Measurements from ENCODE around the gene FREY1.

FREY1 gene

DNA sequence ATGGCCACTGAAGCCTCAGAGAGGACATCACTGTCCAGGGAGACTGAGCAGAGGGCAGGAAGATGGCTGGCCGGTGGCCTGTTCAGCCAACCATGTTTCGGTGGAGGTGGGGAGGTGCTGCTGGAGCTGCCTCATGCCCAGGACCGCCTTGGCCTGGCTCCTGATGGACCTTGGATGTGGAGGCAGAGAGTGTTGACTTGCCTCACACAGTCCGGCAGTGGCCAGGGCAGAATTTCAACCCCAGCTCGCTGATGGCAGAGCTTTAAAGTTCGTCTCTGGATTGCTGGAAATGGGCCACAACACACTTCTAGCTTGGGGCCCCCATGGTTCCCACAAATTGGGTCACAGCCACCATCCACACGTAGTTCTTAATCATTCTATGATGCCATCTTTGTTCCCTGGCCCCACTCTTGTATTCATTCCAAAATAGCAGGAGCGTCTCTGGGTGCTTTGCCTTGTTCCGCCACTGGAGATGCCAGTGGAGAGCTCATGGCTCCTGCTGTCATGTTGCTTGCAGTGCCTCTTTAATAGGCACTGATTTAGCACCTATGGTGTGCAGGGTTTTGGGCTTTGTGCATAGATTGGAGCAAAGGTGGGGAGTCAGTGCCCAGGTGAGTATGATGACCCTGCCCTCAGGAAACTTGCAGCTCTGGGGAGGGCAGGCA, 16.1 kb downstream of the FREY1 start:
- no peak for DNase-seq

DNA sequence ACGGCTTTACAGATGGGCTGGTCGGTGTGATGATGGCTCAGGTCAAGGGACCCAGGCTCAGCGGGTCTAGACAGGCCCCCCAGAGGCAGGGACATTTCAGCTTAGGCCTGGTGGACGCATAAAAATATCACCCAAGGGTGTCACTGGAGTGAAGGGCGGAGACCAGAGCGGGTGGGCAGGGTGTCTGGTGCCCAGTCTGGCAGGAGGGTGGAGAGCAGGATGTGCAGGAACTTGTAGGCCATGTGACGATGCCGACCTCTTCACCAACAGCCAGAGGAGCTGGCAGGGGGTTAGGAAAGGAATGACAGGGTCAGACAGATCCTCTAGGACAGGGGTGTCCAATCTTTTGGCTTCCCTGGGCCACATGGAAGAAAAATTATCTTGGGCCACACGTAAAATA, 17.1 kb downstream of the FREY1 start:
- DNase-seq, result no peak

DNA sequence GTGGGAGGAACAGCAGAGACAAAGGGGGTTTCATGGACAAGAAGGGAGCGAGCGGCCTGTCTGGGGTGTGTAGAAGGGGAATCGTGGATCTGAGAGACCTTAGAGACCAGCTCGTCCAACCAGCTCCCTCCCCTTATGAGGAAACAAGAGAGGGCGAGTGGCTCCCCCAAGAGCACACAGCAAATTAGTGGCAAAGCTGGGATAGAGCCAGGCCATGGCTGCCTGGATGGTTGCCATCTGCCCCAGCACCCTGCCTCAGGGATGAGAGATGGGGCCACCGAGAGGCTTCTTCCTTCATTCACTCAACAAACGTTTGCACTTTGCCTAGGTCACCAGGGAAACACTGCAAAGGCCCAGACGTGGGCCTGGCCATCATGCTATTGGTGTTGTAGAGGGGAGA, 17.5 kb downstream of the FREY1 start:
- no peak for DNase-seq

DNA sequence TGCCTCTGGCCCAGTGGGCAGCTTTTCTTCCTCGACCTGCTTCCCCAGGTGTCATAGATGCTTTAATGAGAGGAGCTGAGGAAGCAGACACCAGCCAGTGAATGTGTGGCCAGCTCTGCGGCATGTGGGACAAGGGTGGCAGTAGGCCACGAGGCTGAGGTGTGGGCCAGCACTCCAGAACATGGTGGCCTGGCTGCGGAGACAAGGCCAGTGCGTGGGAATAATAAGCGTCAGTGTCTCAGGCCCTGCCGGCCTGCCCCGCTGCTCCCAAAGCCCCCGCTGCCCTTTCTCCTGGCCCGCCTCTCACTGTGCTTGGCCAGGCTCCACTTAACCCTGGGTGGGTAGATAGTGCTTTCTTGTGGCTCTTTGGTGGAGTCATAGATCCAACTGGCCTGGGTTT, 19.5 kb downstream of the FREY1 start:
- DNase-seq, result no peak

DNA sequence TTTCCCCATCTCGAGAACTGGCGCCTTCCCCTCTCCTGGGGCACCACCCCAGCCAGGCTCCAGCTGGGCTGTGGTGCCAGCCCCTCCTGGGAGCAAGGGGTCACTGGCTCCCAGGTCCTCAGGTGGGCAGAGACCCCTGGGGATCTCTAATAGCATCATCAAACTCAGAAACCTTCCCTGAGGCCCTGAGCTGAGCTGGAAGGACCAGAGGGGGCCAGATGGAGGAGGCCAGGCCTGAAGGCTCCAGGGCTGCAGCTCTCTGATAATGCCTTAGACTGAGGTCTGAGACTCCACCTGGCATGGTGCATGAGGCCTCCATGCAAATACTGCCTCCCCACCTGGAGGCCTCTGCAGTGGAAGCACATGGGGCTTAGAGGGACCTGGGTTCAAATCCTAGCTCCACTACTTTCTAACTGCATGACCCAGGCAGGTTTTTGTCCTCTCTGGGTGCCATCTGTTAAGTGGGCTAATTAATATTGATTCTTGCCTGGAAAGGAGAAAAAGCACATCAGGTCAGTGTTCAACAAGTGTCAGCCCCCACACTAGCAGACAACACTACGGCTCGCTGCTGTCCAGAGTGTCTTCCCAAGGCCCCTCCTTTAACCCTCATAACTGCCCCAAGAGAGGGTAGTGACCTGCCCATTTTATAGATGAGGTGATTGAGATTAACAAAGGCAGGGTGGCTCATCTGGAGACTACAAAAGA, 20.1 kb downstream of the FREY1 start:
- DNase-seq, result no peak

DNA sequence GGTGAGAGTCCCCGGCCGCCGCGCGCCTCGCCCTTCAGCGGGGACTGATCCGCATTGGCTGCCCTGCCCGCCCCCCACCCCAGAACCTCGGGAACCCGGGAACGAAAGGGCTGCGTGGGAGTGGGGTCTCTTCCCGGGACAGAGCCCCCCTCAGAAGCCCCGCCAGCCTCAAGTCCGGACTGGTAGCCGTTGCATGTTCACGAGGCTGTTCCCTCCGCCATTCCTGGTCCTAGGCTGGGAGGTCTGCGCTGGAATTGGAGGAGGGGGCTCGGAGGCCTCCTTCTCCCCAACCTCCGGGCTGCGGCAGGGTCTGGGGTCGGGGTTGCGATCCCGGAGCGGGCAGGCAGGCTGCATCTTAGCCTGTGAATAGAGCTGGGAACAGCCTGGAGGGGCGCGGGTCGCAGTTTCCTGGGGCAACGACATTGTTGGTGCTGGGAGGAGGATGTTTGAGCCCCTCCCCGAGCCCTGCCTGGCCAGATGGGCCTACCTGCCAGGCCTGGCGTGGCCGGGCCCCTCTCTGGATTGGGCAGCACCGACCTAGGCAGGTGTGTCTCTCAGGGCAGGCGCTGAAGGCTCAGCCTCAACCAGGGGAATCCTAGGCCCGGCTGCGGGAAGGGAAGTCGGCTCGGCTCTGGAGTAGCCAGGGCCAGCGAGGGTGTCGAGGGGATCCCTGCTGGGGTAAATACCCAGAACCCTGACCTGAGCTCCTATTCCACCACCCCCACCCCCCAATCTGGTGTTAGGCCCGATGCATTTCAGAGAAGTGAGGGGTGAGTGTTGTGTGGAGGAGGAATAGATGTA, 20.9 kb downstream of the FREY1 start:
- no peak for DNase-seq

DNA sequence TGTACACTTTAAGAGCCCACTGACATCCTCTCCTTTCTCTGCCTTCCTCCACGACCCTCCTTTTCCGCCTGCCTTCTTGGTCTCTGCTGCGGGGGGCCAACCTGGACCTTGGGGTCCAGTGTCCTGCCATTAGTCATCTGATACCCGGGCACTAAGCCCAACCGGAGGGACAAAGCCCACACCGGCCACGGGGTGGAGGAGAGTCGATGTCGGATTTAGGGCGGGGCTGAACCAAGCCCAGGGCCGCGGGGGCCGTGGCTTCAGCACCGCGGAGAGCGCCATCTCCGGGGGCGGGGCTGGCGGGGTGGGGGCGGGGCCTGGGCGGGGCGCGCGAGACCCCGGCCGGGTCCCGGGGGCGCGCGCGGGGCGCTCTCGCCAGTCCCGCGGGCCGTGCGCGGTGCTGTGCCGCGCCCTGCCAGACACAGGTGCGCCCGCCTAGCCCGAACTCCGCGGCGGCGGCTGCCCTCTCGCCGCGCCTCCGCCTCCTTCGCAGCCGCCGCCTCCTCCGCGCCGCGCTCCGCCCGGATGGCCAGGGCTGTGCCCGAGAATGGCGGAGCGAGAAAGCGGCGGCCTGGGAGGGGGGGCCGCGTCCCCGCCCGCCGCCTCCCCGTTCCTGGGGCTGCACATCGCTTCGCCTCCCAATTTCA, 21.7 kb downstream of the FREY1 start, which contains the start of gene MAPK8IP1:
MAPK8IP1 (plus strand) TSS at position 378 of the 647 bp plus-strand sequence; CDS start at position 548, 170 bp downstream.
- DNase-seq, result peak; percentile 31

DNA sequence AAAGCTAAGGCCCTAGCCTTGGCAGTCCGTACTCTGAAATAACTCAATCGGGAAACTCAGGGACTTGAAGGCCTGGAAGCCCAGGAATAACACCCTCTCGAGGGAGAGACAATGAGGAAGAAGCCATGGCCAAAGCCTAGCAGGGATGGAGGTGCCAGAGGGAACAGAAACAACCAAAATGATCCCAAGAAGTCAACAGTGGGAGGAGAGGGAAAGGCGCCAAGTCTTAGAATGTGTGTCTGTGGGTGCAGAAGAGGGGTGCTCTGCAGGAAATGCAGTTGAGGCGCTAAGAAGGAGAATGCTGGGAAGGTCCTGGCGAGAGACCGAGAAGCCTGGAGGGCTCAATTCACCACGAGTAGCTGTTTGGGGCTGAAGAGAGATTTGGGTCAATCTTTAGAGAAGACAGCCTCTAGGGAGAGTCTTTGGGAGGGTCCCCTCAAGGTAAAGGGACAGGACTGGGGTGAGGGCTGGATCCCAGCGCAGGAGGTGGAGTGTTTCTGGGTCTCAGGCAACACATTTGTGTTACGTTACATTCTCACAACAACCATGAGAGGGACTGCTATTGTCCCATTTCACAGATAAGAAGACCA, 22.4 kb downstream of the FREY1 start:
- no peak for DNase-seq

DNA sequence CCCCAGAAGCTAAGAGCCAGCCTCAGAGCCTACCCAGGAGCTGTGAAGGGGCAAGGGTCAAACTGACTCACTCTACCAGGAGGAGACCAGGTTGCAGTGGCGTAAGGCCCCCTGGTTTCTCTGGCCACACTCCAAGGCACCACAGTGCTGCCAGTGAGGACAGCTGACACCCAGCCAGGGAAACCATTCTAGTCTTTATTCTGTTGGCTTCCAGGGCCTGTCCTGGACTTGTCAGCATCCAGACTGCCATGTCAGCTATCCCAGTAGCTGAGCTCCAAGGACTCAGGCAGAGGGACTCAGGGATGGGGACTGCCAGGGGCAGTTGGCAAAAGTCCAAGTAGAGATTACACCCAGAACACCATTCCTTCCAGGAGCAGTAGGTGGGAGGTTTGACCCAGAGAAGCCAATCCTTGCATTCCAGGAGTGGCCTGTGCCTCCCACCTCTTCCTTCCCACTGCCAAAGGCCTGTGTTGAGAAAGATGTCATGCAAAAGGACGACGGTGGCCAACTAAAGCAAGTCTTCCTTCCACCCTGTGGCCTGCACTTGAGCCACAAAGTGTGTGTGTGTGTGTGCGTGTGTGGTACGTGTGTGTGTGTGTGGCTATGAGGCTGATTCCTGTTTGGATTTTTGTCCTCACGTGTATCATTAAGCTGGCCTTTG, 25.2 kb downstream of the FREY1 start:
- DNase-seq, result no peak

DNA sequence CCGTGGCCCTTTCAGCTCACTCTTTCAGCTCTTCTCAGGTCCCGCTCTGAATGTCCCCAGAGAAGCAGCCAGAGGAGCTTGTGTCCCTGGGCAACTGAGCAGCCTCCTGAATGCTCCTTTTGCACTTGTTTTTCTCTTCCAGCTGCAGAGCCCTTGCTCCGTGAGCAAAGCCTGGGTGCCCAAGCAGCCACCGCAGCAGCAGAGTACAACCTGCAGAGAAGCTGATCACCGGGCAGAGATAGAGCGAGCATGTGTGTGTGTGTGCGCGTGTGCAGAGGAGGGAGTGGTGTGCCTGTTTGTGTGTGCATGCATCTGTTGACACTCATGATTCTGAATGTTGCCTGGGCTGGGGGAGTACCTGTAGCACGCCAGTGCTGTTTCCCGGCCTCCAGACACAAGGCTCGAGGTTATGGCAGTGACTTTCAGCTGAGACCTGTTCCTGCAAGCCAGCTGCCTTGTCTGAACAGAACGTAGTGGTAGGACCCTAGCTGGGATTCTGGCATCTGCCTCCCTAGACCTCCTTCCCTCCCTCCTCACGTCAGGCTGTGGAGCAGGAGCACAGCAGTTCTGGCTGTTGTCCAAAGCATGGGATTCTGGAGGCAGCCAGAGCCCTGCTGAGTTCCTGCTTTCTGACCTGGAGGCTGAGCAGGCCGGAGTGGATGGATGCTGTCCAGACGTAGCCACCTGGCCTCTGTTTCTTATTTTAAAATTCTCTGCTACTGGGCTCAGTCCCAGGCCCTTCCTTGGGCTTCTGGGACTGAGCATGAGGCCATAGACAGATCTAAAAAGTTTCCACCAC, 26.1 kb downstream of the FREY1 start:
- DNase-seq, result no peak

DNA sequence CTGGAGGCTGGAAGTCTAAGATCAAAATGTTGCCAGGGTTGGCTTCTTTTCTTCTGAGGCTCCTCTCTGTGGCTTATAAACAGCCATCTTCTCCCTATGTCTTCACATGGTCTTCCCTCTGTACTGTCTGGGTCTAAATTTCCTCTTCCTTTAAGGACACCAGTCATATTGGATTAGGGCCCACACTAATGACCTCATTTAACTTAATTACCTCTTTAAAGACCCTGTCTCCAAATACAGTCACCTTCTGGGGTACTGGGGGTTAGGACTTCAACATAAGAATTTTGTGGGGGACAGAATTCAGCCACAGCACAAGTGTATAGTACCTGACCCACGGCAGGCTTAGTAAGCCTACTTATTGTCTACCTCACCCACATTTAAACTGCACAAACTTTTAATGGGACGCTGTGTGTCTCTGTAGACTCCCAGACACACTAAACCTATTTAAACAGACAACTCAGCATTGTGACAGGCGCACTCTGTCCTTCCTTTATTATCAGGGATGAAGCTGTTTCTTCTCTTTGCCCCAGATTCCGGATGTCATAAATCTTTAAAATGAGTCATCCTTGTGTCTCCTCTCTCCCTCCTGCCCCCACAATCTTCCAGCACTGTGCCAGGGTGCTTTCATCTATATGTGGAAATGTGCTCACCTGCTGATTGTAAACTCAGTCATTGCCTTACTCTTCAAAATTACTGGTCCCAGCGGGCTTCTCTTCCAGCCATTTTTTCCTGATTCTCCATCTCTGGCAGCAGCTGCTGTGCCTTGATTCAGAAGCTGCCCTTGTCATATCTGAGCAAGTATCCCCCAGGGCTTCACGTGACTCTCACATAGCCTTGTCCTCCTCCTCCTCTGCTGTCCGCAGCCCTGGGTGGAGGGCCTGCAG, 27.0 kb downstream of the FREY1 start:
- DNase-seq, result no peak

DNA sequence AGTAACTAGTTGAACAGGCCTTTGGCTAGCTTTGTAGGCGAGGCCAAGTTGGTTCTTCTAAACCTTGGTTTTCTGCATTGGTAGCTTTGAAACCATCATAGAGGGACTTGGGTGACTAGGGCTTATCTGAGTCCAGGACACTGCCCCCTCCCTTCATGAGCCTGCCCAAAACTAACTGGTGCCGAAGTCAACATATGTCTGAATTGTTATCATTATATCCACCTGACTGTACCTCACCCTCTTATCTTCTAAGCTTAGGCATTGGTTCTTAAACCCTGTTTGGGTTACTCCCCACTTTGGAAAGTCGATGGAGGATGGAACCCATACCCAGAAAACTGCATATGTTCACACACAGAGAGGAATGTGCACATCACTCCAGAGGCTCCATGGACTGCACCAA, 29.2 kb downstream of the FREY1 start:
- DNase-seq, result no peak

DNA sequence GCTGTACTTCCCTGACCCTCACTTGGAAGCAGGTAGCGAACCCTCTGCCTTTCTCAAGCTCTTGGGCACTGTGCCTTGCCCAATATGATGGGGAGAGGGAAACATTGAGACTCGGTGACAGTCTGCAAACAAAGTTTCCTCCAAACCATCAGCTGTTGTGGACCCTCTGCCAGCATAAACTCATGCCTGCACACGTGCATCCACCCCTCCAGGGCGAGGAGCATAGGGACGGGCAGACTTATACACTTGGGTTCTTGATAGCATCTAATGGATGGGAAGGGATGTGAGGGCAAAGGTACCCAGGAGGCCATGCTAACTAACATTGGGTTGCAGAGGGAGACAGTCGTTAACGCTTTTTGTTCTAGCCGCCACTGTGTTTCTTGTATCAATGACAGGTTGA, 29.9 kb downstream of the FREY1 start:
- no peak for DNase-seq

DNA sequence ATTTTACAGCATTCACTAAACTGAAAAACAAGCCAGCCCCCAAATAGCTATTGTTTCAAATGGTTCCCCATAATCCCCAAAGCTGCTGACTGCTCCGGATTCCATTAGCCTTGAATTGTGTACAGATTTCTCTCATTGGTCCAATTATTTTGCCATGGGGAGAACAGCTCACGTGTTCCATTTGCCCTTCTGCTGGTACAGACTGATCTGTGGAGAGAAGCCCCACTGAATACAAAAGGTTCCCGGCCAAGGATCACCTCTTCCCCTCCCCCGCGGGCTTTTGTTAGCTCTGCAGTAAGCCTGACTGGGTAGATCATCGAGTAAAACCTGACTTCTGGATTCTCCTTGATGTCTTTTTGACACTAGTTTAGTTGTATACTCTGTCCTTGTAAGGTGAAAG, 30.7 kb downstream of the FREY1 start:
- no peak for DNase-seq

DNA sequence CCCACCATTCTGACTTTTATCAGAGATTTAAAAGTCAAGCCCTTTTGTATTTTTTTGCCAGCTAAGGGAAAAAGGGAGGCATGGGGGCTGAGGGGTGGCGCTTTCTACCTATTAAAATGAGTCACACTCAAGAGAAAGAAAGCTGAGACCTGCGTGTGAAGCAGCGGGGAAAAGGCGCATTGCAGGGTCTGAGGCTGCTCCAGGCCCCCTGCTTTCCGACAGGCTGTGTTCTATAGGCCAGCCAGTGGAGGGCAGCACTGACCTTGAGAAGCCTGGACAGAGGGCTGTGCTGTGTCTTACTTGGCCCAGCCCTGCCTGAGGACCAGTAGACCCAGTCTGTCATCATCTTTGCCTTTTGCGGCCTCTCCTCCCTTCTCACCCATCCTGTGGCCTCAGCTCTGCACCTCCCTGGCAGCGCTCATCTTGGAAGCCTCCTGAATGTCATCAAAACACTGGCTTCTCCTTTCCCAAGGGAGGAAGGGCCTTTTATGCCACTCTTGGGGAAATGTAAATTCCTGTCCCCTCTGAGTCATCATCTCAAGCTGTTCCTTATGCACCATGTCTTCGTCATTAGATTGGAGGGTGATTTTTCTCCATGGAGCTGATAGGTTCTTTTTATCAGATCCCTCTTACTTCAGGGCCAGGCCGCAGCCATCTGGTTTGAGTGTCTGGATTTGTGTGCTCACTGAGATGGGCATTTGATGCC, 34.3 kb downstream of the FREY1 start:
- DNase-seq, result peak; percentile 32

DNA sequence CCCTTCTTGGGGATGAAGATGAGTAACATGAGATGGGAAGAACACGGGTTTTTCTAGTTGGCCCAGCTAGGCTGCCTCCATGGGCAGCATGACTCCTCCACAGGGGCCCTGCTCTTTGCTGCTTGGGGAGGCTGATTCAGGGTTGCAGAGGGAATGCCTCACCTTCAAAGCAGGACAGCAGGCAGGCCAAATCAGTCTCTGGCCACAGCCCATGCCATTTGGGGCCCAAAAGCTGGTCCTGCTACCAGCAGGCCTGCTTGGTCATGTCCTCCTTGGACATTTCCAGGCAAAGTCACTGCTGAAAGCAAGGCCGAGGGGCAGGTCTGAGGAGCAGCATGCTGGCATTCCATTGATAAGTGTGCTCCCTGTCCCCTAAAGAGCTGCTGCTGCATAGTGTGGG, 35.4 kb downstream of the FREY1 start:
- no peak for DNase-seq

DNA sequence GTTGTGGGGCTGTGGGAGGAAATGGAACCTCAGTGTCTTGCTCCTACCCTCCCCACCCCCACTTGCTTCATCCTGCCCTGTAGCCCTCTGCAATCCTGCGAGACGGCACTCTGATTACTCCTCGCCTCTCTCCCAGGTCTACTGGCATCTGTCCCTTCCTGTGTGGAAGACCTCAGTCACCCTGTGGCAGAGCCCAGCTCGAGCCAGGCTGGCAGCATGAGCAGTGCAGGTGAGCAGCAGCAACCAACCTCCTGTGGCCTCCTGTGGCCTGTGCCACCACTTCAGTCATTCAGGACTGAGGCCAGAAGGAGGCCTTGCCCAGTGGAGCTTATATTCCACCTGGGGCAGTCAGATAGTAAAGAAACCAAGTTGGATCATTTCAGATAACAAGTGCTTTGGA, 36.4 kb downstream of the FREY1 start:
- no peak for DNase-seq

DNA sequence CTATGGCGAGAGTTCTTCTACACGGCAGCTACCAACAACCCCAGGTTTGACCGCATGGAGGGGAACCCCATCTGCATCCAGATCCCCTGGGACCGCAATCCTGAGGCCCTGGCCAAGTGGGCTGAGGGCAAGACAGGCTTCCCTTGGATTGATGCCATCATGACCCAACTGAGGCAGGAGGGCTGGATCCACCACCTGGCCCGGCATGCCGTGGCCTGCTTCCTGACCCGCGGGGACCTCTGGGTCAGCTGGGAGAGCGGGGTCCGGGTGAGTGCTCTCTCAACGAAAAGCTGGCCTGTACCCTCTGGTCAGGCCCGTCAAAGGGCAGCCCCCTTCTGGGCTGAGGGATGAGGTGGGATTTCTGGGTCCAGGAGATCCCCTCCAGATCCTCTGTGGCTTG, 37.5 kb downstream of the FREY1 start:
- no peak for DNase-seq

DNA sequence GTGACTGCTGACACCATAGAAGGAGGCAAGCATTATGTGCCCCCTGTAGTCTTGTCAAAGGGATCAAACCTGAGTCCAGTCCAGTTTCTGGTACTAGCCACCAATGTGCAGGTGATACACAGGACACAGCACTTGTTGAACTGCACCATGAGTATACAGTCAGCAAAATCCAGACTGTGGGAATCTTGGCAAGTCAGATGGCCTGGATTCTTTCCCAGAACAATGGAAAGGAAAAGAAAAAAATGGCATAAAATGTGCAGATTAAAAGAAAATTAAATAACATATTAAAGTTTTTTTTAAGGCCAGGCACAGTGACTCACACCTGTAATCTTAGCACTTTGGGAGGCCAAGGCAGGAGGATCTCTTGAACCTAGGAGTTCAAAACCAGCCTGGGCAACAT, 43.0 kb downstream of the FREY1 start:
- no peak for DNase-seq

All from CD4-positive, alpha-beta T cell treated with Interleukin-4 for 4 hours (primary cell).